Measurements from ENCODE around the gene PRR7.

DNA sequence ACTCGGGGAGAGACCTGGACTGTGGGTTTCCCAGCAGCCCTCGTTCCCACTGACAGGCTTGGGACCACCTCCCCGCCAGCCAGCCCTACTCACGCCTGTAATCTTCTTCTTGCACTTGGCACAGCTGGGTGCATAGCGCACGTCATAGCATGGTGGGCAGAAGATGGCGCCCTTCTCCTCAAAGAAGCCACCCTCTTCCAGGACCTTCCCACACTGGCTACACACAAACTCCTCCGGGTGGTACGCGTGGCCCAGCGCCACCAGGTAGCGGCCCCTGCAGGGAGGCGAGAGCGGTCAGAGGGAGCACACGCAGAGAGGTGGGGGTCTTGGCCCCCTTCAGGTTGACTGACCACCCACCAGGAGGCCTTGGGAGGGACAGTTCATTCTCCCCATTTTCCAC is 41.4 kb downstream of the PRR7 start:
- TF ChIP-seq ELK1 (IDR thresholded peaks at IDR 0.05; ENCODE audit: borderline replicate concordance, low read depth, low read length) (no peak), SMC3 (IDR thresholded peaks at IDR 0.05; ENCODE audit: low read depth, low read length) (no peak), CTCF (conservative IDR thresholded peaks at IDR 0.05; ENCODE audit: low read depth, low read length) (no peak), POLR2A (IDR thresholded peaks at IDR 0.05; ENCODE audit: low read depth, low read length) (no peak), NFE2L2 (IDR thresholded peaks at IDR 0.05; ENCODE audit: low read depth, low read length) (no peak), MXI1 (IDR thresholded peaks at IDR 0.05; ENCODE audit: borderline replicate concordance, low read depth, low read length) (no peak), MAFK (IDR thresholded peaks at IDR 0.05; ENCODE audit: low read depth, low read length) (no peak)
- TF ChIP-seq, protein P1, sequence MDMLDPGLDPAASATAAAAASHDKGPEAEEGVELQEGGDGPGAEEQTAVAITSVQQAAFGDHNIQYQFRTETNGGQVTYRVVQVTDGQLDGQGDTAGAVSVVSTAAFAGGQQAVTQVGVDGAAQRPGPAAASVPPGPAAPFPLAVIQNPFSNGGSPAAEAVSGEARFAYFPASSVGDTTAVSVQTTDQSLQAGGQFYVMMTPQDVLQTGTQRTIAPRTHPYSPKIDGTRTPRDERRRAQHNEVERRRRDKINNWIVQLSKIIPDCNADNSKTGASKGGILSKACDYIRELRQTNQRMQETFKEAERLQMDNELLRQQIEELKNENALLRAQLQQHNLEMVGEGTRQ (IDR thresholded peaks at IDR 0.05; ENCODE audit: low read depth, low read length), result no peak

Data from IMR-90 (cell line).